ENCODE measurements around the gene FOXO4.

Gene FOXO4

DNA sequence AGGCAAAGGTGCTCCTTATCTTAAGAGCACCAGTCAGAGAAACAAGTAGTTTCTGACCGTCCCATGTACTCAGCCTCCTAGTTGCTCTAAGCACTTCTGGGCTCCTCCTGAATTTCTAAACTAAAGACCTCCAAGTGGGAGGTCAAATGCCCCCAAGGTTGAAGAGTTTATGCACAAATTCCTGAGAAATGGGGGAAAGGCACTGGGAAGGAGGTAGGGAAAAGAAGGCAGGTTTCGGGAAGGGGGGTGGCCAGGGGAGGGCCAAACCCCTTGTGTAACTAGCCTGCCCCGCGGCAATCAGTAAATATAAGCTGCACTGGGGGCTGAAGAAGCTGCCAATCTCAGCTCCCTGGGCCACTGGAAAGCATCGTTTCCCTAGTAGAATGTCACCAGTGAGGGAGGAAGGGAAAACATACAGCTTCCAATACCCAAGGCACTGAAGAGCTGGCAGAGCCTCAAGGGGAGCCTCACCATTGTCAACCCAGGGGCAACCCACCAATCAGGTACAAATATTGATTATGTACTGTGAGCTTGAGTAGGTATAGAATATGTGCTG lies 3.4 kb downstream of the FOXO4 start:
- no peak for DNase-seq (ENCODE audit: low read depth in 2 of 2)
- TF ChIP-seq, protein P1, sequence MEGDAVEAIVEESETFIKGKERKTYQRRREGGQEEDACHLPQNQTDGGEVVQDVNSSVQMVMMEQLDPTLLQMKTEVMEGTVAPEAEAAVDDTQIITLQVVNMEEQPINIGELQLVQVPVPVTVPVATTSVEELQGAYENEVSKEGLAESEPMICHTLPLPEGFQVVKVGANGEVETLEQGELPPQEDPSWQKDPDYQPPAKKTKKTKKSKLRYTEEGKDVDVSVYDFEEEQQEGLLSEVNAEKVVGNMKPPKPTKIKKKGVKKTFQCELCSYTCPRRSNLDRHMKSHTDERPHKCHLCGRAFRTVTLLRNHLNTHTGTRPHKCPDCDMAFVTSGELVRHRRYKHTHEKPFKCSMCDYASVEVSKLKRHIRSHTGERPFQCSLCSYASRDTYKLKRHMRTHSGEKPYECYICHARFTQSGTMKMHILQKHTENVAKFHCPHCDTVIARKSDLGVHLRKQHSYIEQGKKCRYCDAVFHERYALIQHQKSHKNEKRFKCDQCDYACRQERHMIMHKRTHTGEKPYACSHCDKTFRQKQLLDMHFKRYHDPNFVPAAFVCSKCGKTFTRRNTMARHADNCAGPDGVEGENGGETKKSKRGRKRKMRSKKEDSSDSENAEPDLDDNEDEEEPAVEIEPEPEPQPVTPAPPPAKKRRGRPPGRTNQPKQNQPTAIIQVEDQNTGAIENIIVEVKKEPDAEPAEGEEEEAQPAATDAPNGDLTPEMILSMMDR (IDR thresholded peaks at IDR 0.05; ENCODE audit: low read depth, low read length): no peak
- no peak overlapping the region for H3K4me3 ChIP-seq (replicated peaks in 1 of 2; ENCODE audit: low read depth in 2 of 2, low read length in 2 of 2)

DNA sequence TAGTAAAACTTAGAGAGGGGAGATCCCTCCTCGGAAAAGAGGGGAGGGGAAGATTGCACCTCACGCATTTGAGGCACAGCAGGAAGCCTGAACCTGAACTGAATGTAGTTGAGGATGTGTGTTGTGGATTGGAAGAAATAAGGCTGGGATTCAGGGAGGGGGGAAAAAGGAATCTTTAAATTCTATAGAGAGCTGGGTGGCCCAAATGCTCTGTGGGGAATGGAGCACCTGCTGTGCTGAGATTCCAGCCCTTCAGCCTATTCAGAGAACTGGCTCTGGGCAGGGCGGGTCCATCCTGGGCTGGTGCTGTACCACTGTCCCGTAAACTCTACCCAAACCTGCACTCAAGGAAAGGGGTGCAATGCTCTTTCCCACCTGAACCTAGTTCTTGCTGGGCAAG lies 4.1 kb downstream of the FOXO4 start:
- DNase-seq (ENCODE audit: low read depth in 2 of 2): no peak
- no peak overlapping the region for H3K4me3 ChIP-seq (replicated peaks in 1 of 2; ENCODE audit: low read depth in 2 of 2, low read length in 2 of 2)
- TF ChIP-seq, protein P1 (IDR thresholded peaks at IDR 0.05; ENCODE audit: low read depth, low read length): no peak

DNA sequence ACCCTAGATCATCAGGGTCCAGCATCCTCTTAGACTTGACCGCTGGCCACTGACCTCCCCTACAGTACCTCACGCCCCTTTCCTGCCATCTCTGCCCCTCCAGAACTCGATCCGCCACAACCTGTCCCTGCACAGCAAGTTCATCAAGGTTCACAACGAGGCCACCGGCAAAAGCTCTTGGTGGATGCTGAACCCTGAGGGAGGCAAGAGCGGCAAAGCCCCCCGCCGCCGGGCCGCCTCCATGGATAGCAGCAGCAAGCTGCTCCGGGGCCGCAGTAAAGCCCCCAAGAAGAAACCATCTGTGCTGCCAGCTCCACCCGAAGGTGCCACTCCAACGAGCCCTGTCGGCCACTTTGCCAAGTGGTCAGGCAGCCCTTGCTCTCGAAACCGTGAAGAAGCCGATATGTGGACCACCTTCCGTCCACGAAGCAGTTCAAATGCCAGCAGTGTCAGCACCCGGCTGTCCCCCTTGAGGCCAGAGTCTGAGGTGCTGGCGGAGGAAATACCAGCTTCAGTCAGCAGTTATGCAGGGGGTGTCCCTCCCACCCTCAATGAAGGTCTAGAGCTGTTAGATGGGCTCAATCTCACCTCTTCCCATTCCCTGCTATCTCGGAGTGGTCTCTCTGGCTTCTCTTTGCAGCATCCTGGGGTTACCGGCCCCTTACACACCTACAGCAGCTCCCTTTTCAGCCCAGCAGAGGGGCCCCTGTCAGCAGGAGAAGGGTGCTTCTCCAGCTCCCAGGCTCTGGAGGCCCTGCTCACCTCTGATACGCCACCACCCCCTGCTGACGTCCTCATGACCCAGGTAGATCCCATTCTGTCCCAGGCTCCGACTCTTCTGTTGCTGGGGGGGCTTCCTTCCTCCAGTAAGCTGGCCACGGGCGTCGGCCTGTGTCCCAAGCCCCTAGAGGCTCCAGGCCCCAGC lies 5.2 kb downstream of the FOXO4 start:
- H3K4me3 ChIP-seq (replicated peaks in 1 of 2; ENCODE audit: low read depth in 2 of 2, low read length in 2 of 2): no peak overlapping the region
- DNase-seq (ENCODE audit: low read depth in 2 of 2): no peak
- TF ChIP-seq, protein P1 (IDR thresholded peaks at IDR 0.05; ENCODE audit: low read depth, low read length): no peak

DNA sequence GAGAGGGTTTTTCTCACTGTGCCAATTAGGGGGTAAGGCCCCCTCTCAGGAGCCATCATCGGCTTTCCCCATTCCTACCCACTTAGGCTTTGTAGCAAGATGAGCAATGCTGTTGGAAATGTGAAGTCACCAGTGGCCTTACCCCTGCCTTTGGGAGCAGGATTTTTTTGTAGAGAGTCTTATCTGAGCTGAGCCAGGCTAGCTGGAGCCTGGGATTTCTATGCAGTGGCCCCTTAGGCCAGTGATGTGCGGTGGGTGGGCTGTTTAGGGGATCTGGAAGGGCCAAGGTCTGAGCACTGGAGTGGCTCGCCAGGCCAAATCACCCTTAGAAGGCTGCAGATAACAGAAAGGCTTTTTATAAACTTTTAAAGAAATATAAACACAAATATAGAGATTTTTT lies 6.6 kb downstream of the FOXO4 start:
- TF ChIP-seq, protein P1 (IDR thresholded peaks at IDR 0.05; ENCODE audit: low read depth, low read length): no peak
- no peak for DNase-seq (ENCODE audit: low read depth in 2 of 2)
- H3K4me3 ChIP-seq (replicated peaks in 1 of 2; ENCODE audit: low read depth in 2 of 2, low read length in 2 of 2): no peak overlapping the region

DNA sequence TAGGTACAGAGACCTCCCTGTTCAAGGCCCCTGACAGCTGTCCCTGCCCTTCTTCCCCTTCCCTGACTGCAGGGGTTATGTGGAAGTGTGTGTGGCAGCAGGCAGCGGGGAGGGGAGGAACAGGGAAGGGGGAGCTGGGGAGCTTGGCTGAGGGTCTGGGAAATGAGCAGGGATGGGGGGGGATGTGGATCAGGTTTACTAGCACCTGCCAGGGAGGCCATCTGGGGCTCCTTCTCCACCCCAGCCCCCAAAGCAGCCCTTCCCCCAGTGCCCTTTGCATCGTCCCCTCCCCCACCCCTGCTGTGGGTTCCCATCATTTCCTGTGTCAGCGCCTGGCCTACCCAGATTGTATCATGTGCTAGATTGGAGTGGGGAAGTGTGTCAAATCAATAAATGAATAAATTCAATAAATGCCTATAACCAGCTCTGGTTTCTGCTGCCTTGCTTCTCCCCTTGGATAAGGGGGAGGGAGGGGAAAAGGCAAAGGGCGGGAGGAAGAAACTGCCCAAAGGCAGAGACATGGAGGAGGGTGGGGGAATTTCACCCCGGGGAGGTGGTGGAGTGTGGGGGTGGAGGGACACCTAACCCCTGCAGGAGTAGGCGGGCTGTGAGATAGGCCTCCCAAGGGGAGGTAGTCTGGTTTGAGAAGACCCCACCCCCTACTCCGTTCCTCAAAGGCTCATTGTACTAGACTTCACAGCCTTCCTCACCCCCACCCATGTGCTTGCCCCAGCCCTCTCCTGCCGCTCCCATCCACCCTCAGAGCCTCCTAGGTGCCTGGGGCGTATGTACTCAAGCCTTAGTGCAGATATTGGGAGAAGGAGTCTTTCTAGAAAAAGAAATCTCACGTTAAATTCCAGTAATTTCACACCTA lies 7.7 kb downstream of the FOXO4 start:
- H3K4me3 ChIP-seq (replicated peaks in 1 of 2; ENCODE audit: low read depth in 2 of 2, low read length in 2 of 2): no peak overlapping the region
- TF ChIP-seq, protein P1 (IDR thresholded peaks at IDR 0.05; ENCODE audit: low read depth, low read length): no peak
- DNase-seq (ENCODE audit: low read depth in 2 of 2): no peak

DNA sequence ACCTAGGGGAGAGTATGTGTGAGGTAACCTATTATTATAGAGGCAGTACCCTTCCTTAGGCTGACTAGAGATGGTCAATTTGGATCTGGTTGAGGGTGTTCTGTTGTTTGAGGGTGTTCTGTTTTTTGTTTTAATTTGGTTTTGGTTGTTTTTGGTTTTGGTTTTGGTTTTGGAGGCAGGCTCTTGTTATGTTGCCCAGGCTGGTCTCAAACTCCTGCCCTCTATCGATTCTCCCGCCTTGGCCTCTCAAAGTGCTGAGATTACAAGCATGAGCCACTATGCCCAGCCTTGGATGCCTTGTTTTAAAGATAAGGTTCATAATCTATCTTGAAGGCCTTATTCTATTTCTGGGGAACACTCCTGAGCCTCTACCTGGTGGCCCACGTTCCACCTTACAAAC lies 10.0 kb downstream of the FOXO4 start:
- no peak overlapping the region for H3K4me3 ChIP-seq (replicated peaks in 1 of 2; ENCODE audit: low read depth in 2 of 2, low read length in 2 of 2)
- no peak for DNase-seq (ENCODE audit: low read depth in 2 of 2)
- TF ChIP-seq, protein P1 (IDR thresholded peaks at IDR 0.05; ENCODE audit: low read depth, low read length): no peak

Measured in cardiac fibroblast (primary cell).